Measurements from ENCODE around the gene GAK. TPM values are rescaled to one million over a fixed set of nuclear protein-coding genes. Genes with fewer than 3 reads are reported as not detected.

GAK gene
- total RNA-seq, 1 donor from 2014 or later = 116 TPM

- H3K27ac Mint-ChIP-seq = no peak overlapping the region
- H3K27me3 Mint-ChIP-seq = no peaks in the 10 kb centered on the region
- H3K4me3 Mint-ChIP-seq (ENCODE audit: low read depth) = no peak overlapping the region
- no peak for DNase-seq (ENCODE audit: low spot score, unreplicated experiment)
- TF ChIP-seq CTCF (IDR thresholded peaks at IDR 0.05; ENCODE audit: unreplicated experiment) = no peak
- H3K36me3 Mint-ChIP-seq (ENCODE audit: insufficient read depth) = peaks cover 4% of the 10 kb centered on the region
- no peaks in the 10 kb centered on the region for H3K9me3 Mint-ChIP-seq (ENCODE audit: low read depth)
- no peaks in the 10 kb centered on the region for H3K4me1 Mint-ChIP-seq (ENCODE audit: low read depth)
Measured at GRCh38 chr4:899556-899906, 32.6 kb downstream of the GAK start.

- H3K36me3 Mint-ChIP-seq (ENCODE audit: insufficient read depth) = peaks cover 4% of the 10 kb centered on the region
- TF ChIP-seq CTCF (IDR thresholded peaks at IDR 0.05; ENCODE audit: unreplicated experiment) = no peak
- no peaks in the 10 kb centered on the region for H3K27me3 Mint-ChIP-seq
- H3K4me3 Mint-ChIP-seq (ENCODE audit: low read depth) = no peak overlapping the region
- no peaks in the 10 kb centered on the region for H3K4me1 Mint-ChIP-seq (ENCODE audit: low read depth)
- no peak for DNase-seq (ENCODE audit: low spot score, unreplicated experiment)
- H3K9me3 Mint-ChIP-seq (ENCODE audit: low read depth) = no peaks in the 10 kb centered on the region
- peak overlapping the region; percentile 4 for H3K27ac Mint-ChIP-seq
Measured at GRCh38 chr4:898869-899555, 33.1 kb downstream of the GAK start.

GRCh38 chr4:898123-898522 lies 34.0 kb downstream of the GAK start:
- no peak overlapping the region for H3K27ac Mint-ChIP-seq
- H3K36me3 Mint-ChIP-seq (ENCODE audit: insufficient read depth) = peaks cover 4% of the 10 kb centered on the region
- no peak for DNase-seq (ENCODE audit: low spot score, unreplicated experiment)
- no peaks in the 10 kb centered on the region for H3K9me3 Mint-ChIP-seq (ENCODE audit: low read depth)
- no peaks in the 10 kb centered on the region for H3K4me1 Mint-ChIP-seq (ENCODE audit: low read depth)
- H3K4me3 Mint-ChIP-seq (ENCODE audit: low read depth) = no peak overlapping the region
- no peak for TF ChIP-seq CTCF (IDR thresholded peaks at IDR 0.05; ENCODE audit: unreplicated experiment)
- H3K27me3 Mint-ChIP-seq = no peaks in the 10 kb centered on the region

GRCh38 chr4:896630-897029 lies 35.5 kb downstream of the GAK start:
- peaks cover 4% of the 10 kb centered on the region for H3K36me3 Mint-ChIP-seq (ENCODE audit: insufficient read depth)
- TF ChIP-seq CTCF (IDR thresholded peaks at IDR 0.05; ENCODE audit: unreplicated experiment) = no peak
- H3K27me3 Mint-ChIP-seq = no peaks in the 10 kb centered on the region
- no peaks in the 10 kb centered on the region for H3K9me3 Mint-ChIP-seq (ENCODE audit: low read depth)
- H3K4me3 Mint-ChIP-seq (ENCODE audit: low read depth) = no peak overlapping the region
- no peaks in the 10 kb centered on the region for H3K4me1 Mint-ChIP-seq (ENCODE audit: low read depth)
- DNase-seq (ENCODE audit: low spot score, unreplicated experiment) = no peak
- H3K27ac Mint-ChIP-seq = no peak overlapping the region

- Mint-ChIP-seq H3K36me3 (ENCODE audit: insufficient read depth) (peaks cover 4% of the 10 kb centered on the region), H3K27me3 (no peaks in the 10 kb centered on the region), H3K27ac (peak overlapping the region; percentile 24), H3K4me1 (ENCODE audit: low read depth) (no peaks in the 10 kb centered on the region), H3K9me3 (ENCODE audit: low read depth) (no peaks in the 10 kb centered on the region), H3K4me3 (ENCODE audit: low read depth) (no peak overlapping the region)
- DNase-seq (ENCODE audit: low spot score, unreplicated experiment) = no peak
- TF ChIP-seq CTCF (IDR thresholded peaks at IDR 0.05; ENCODE audit: unreplicated experiment) = no peak
Measured at GRCh38 chr4:896216-896615, 35.9 kb downstream of the GAK start.

Measured in progenitor cell of endocrine pancreas (in vitro differentiated cells).